Psoas muscle (tissue), 8 donors: ENCODE results near the gene RALBP1. TPM values are rescaled to one million over a fixed set of nuclear protein-coding genes. Genes with fewer than 3 reads are reported as not detected.

ENCODE experiments used
- ATAC-seq, 4 donors: fragments of 200-7000 bp; cut with Tn5 transposase; one replicate each; pipeline ENCODE4 v1.9.1; 2020; ENCODE audit warnings: moderate library complexity in 3 of 4, mild to moderate bottlenecking in 2 of 4
- DNase-seq, 2 donors: peaks; one replicate each; pipeline ENCODE4 v3.0.0-alpha.2; 2020
- H3K27ac ChIP-seq: fragments of 200-600 bp; one replicate; pipeline ENCODE4 v1.8.0; 2022
- H3K27me3 ChIP-seq, 3 donors: fragments of 200-600 bp in 1 of 3; one replicate each; pipeline versions ENCODE4 v1.6.1 to v1.8.0; 2013 to 2022; ENCODE audit warnings: low read length in 2 of 3, mild to moderate bottlenecking in 2 of 3, moderate library complexity in 1 of 3; ENCODE audit not compliant: insufficient read depth in 3 of 3
- H3K36me3 ChIP-seq, 2 donors: fragments of 200-600 bp in 1 of 2; one replicate each; pipeline versions ENCODE4 v1.6.1 to v1.8.0; 2013 to 2022; ENCODE audit warnings: low read depth in 1 of 2, mild to moderate bottlenecking in 1 of 2, moderate library complexity in 1 of 2; ENCODE audit not compliant: insufficient read depth in 1 of 2
- H3K4me1 ChIP-seq: fragments of 200-600 bp; one replicate; pipeline ENCODE4 v1.8.0; 2022
- H3K4me3 ChIP-seq: fragments of 200-600 bp; one replicate; pipeline ENCODE4 v1.8.0; 2022; ENCODE audit warnings: mild to moderate bottlenecking
- H3K9me3 ChIP-seq: fragments of 200-600 bp; one replicate; pipeline ENCODE4 v1.8.0; 2022
- WGBS, 3 donors: extraction: QIAGEN DNeasy Blood & Tissue Kit; methylation state at CpG; one replicate each; pipeline versions ENCODE4 v1.1.6 to v1.1.7; 2013; 5-methylcytosine and 5-hydroxymethylcytosine counted together
- intact Hi-C, 2 donors: fragments of 100-400 bp; cut with DNase I; formaldehyde crosslinking; loops; one replicate each; pipeline versions ENCODE4 v1.11.0 to v1.14.2; 2022
- polyA plus RNA-seq, 3 donors: library from polyadenylated mRNA; stranded (reverse); fragments of 200-250 nt; gene quantifications; one replicate each; pipeline ENCODE4 v1.2.3, GENCODE V29; 2013
- total RNA-seq, 4 donors: library from RNA; stranded (reverse); fragmentation: NEBNext Ultra II Directional in 2 of 4; extraction: Animal tissue kit (Norgen Biotek cat#: 25700) in 2 of 4; gene quantifications; one replicate each; pipeline versions ENCODE4 v1.2.1 to v1.2.4, GENCODE V29; 2021 to 2023
- TF ChIP-seq, protein P1 (sequence below): fragments of 200-600 bp; IDR thresholded peaks from one replicate; pipeline ENCODE4 v1.8.0; 2022; ENCODE audit warnings: antibody characterized with exemption
- donor health status: healthy with polysubstance abuse.
- donor health status: DM: no; HTN: no; CAD: no; lungs with moderate emphysema.
- donor health status: Bipolar disorder and iron deficiency.
- donor health status: healthy.
- donor health status: DM: yes; HTN: yes; CAD: no.
- donor health status: DM: no; HTN: no; CAD: no.
- donor health status: DM: no; HTN: no; CAD: no.
- donor health status: DM: yes; HTN: yes; CAD: no.

RALBP1 gene
- total and polyA plus RNA-seq, 7 donors = 28.7 to 85.0 (median 38.6) TPM

DNA sequence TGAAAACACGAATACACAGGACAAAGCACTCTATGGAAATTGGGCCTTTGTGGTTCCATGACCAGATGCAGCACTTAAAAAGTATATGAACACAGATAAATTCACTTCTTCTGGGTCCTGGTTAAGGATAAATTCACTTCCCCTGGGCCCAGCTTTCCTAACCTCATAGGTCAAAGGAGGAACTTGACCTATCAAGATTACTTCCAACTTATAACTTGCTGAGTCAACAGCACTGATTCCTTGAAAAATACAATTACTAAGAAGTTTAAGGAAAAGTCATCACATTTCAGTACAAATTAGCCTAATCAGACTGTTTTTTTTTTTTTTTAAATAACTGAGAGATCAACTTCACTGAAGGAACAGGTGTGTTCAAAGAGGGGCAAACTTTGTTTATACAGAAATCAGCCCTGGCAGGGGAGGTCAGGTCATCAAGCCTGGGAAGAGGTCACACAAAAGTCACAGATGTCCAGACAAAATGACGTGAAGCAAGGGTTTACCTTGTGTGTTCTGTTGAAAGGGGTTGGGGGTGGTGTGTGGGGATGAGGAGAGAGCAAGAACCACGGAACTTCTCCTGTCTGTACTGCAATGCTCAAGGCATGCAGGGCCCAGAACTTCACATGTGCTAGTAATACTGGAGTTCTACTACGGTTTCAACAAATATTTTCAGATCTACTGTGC lies 83.2 kb downstream of the RALBP1 start:
- DNase-seq (no peak), ATAC-seq (no peak)
- intact Hi-C loops = no loop called here
- Histone ChIP-seq H3K4me3 (no peak overlapping the region), H3K27ac (no peak overlapping the region), H3K9me3 (no peaks in the 10 kb centered on the region), H3K27me3 (no peaks in the 10 kb centered on the region), H3K36me3 (peaks cover 13 to 99% of the 10 kb centered on the region in 2 donors), H3K4me1 (no peaks in the 10 kb centered on the region)
- TF ChIP-seq, protein P1, sequence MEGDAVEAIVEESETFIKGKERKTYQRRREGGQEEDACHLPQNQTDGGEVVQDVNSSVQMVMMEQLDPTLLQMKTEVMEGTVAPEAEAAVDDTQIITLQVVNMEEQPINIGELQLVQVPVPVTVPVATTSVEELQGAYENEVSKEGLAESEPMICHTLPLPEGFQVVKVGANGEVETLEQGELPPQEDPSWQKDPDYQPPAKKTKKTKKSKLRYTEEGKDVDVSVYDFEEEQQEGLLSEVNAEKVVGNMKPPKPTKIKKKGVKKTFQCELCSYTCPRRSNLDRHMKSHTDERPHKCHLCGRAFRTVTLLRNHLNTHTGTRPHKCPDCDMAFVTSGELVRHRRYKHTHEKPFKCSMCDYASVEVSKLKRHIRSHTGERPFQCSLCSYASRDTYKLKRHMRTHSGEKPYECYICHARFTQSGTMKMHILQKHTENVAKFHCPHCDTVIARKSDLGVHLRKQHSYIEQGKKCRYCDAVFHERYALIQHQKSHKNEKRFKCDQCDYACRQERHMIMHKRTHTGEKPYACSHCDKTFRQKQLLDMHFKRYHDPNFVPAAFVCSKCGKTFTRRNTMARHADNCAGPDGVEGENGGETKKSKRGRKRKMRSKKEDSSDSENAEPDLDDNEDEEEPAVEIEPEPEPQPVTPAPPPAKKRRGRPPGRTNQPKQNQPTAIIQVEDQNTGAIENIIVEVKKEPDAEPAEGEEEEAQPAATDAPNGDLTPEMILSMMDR = no peak
- WGBS, 3 donors = 83 to 91% (median 86%) methylated on average over 4 of the region's 4 CpGs

- Histone ChIP-seq H3K27me3 (no peaks in the 10 kb centered on the region), H3K9me3 (no peaks in the 10 kb centered on the region), H3K27ac (no peak overlapping the region), H3K4me3 (no peak overlapping the region), H3K36me3 (peaks cover 13 to 95% of the 10 kb centered on the region in 2 donors), H3K4me1 (no peaks in the 10 kb centered on the region)
- ATAC-seq = no peak
- WGBS, 3 donors = 90 to 94% (median 91%) methylated on average over 6 of the region's 6 CpGs
- intact Hi-C loops = no loop called here
- TF ChIP-seq, protein P1 = no peak
- DNase-seq = no peak
Observed at GRCh38 chr18:9559253-9559652, 83.9 kb downstream of the RALBP1 start.

- 79 to 86% (median 83%) methylated on average over 2 of the region's 2 CpGs for WGBS, 3 donors
- no peak overlapping the region for H3K27ac ChIP-seq
- intact Hi-C loops = no loop called here
Observed at GRCh38 chr18:9561759-9562158, 86.4 kb downstream of the RALBP1 start.

DNA sequence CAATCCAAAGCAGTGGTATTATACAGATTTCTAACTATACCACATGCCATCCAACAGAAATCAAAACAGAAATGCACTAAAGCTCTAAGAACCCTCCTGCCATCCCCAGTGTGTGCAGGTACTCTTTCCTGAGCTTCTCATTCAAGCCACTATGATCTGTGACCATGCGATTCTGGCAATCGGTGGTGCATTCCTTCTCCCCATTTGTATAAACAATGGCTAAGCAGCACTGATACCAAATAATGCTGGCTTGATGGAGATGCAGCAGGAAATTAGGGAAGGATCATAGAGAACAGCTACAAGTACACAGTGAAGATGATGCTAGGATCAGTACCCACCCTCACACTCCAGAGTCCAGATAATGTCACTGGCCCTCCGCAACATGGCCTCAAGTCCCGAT lies 87.3 kb downstream of the RALBP1 start:
- no peaks in the 10 kb centered on the region for H3K27me3 ChIP-seq
- DNase-seq (no peak), ATAC-seq (no peak)
- no peak overlapping the region for H3K4me3 ChIP-seq
- H3K36me3 ChIP-seq = peaks cover 13 to 74% of the 10 kb centered on the region in 2 donors
- no peak overlapping the region for H3K27ac ChIP-seq
- H3K9me3 ChIP-seq = no peaks in the 10 kb centered on the region
- no peaks in the 10 kb centered on the region for H3K4me1 ChIP-seq
- WGBS, 3 donors = 97 to 99% (median 99%) methylated on average over 4 of the region's 4 CpGs
- intact Hi-C loops = no loop called here
- TF ChIP-seq, protein P1 = no peak

More at GRCh38 chr18:9561759-9562158, 86.4 kb downstream of the RALBP1 start:
- Histone ChIP-seq H3K4me1 (no peaks in the 10 kb centered on the region), H3K4me3 (no peak overlapping the region), H3K36me3 (peaks cover 13 to 78% of the 10 kb centered on the region in 2 donors), H3K9me3 (no peaks in the 10 kb centered on the region), H3K27me3 (no peaks in the 10 kb centered on the region)
- ATAC-seq = no peak
- TF ChIP-seq, protein P1 = no peak
- DNase-seq = no peak

GRCh38 chr18:9563331-9563730 lies 88.0 kb downstream of the RALBP1 start:
- H3K9me3 ChIP-seq = no peaks in the 10 kb centered on the region
- no peaks in the 10 kb centered on the region for H3K4me1 ChIP-seq
- ATAC-seq (no peak), DNase-seq (no peak)
- H3K4me3 ChIP-seq = no peak overlapping the region
- no peaks in the 10 kb centered on the region for H3K27me3 ChIP-seq
- TF ChIP-seq, protein P1 = no peak
- H3K36me3 ChIP-seq = peaks cover 13 to 74% of the 10 kb centered on the region in 2 donors
- 93 to 96% (median 93%) methylated on average over 4 of the region's 4 CpGs for WGBS, 3 donors
- no peak overlapping the region for H3K27ac ChIP-seq
- intact Hi-C loops = no loop called here
